ENCODE measurements around the gene C1QB. TPM values are rescaled to one million over a fixed set of nuclear protein-coding genes. Genes with fewer than 3 reads are reported as not detected.

C1QB gene
- total RNA-seq, 2 experiments from 2014 or later: not detected

- DNase-seq: no peak
- H3K4me3 Mint-ChIP-seq: no peak overlapping the region
- peaks cover 62% of the 10 kb centered on the region for H3K27me3 Mint-ChIP-seq
- no peak overlapping the region for H3K27ac Mint-ChIP-seq
- H3K36me3 Mint-ChIP-seq: no peaks in the 10 kb centered on the region
- no peaks in the 10 kb centered on the region for H3K4me1 Mint-ChIP-seq
- H3K9me3 Mint-ChIP-seq: no peaks in the 10 kb centered on the region
Measured at GRCh38 chr1:22626237-22627157, 26.5 kb upstream of the C1QB start.

DNA sequence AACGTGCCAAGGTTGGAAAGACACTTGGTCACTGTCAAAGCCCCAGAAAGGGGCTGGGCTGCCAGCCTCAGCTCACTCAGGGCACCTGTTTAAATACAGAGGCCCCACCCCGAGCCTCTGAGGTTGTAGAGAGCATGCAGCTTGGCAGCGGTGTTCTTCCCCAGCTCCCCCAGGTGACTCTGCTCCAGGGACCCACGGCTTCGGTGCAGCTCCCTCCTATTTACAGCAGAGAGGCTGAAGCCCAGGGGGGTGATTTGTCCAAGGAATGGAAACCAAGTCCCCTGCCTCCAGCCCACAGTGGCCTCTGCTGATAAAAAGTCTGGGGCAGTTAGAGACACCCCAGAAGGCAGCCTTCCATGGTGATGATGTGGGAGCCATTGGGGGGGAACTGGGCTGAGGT, 25.7 kb upstream of the C1QB start:
- Mint-ChIP-seq H3K4me3 (no peak overlapping the region), H3K36me3 (no peaks in the 10 kb centered on the region), H3K27ac (no peak overlapping the region), H3K4me1 (no peaks in the 10 kb centered on the region), H3K9me3 (no peaks in the 10 kb centered on the region), H3K27me3 (peaks cover 65% of the 10 kb centered on the region)
- DNase-seq: no peak

GRCh38 chr1:22628698-22629444, 24.2 kb upstream of the C1QB start:
- no peak overlapping the region for H3K4me3 Mint-ChIP-seq
- H3K9me3 Mint-ChIP-seq: no peaks in the 10 kb centered on the region
- H3K27me3 Mint-ChIP-seq: peaks cover 60% of the 10 kb centered on the region
- H3K4me1 Mint-ChIP-seq: no peaks in the 10 kb centered on the region
- H3K36me3 Mint-ChIP-seq: no peaks in the 10 kb centered on the region
- no peak overlapping the region for H3K27ac Mint-ChIP-seq
- no peak for DNase-seq

DNA sequence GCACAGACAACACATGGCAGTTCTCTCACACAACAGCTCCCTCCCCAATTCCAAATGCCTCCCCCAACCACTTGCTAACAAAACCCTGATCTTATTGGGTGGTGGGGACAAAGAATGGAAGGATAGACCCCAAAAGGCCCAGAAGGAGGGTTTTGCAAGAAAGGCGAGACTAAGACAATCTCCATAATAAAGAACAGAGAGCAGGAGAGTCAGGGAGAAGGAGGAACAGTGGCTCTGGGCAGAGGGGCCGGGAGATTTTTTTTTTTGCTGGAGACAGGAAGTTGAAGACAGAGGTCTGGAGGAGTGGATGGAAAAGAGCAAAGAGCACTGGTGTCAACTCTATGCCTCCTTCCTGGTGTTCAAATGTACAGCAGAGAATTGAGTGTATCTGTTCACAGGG, 23.1 kb upstream of the C1QB start:
- no peaks in the 10 kb centered on the region for H3K4me1 Mint-ChIP-seq

GRCh38 chr1:22633697-22634463, 19.2 kb upstream of the C1QB start:
- Mint-ChIP-seq H3K36me3 (no peaks in the 10 kb centered on the region), H3K9me3 (no peaks in the 10 kb centered on the region), H3K4me3 (no peak overlapping the region), H3K27me3 (peaks cover 45% of the 10 kb centered on the region), H3K4me1 (no peaks in the 10 kb centered on the region), H3K27ac (no peak overlapping the region)
- DNase-seq: no peak

More for the DNA sequence above, 23.1 kb upstream of the C1QB start:
- no peak overlapping the region for H3K4me3 Mint-ChIP-seq
- H3K36me3 Mint-ChIP-seq: no peaks in the 10 kb centered on the region
- H3K27ac Mint-ChIP-seq: no peak overlapping the region
- H3K27me3 Mint-ChIP-seq: peaks cover 54% of the 10 kb centered on the region
- no peak for DNase-seq
- no peaks in the 10 kb centered on the region for H3K9me3 Mint-ChIP-seq

- H3K9me3 Mint-ChIP-seq: no peaks in the 10 kb centered on the region
- H3K27me3 Mint-ChIP-seq: peaks cover 30% of the 10 kb centered on the region
- H3K4me1 Mint-ChIP-seq: no peaks in the 10 kb centered on the region
- no peaks in the 10 kb centered on the region for H3K36me3 Mint-ChIP-seq
- no peak overlapping the region for H3K27ac Mint-ChIP-seq
- no peak for DNase-seq
- no peak overlapping the region for H3K4me3 Mint-ChIP-seq
Measured at GRCh38 chr1:22635436-22635835, 17.6 kb upstream of the C1QB start.

GRCh38 chr1:22636353-22636752, 16.7 kb upstream of the C1QB start, which contains the start of gene C1QA:
C1QA (plus strand) TSS chr1:22636628; CDS start chr1:22637617, 989 bp downstream.
- no peak within 1 kb of the TSS for H3K4me3 Mint-ChIP-seq
- no peak for DNase-seq
- H3K4me1 Mint-ChIP-seq: no peaks in the 10 kb centered on the region
- no peaks in the 10 kb centered on the region for H3K9me3 Mint-ChIP-seq
- no peak within 1 kb of the TSS for H3K27ac Mint-ChIP-seq
- H3K27me3 Mint-ChIP-seq: peaks cover 28% of the 10 kb centered on the region
- H3K36me3 Mint-ChIP-seq: no peaks in the 10 kb centered on the region

DNA sequence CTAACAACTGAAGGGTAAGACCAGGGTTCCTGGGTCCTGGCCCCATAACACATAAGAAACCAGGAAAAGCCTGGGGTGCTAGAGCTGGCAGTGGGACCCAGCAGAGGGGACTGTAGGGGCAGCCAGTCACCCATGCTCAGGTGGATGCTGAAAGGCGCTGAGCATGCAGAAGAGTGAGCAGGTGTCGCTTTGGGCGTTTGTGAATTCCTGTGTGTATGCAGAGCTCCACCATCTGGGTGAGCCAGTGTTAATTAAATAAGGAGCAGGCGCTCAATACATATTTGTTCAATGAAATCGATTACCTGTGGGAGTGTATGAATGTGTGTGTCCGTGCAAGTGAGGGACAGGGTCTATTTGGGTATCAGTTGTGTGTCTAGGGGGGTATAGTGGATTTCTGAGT, 16.1 kb upstream of the C1QB start:
- no peaks in the 10 kb centered on the region for H3K9me3 Mint-ChIP-seq
- no peak overlapping the region for H3K4me3 Mint-ChIP-seq
- no peaks in the 10 kb centered on the region for H3K36me3 Mint-ChIP-seq
- peaks cover 28% of the 10 kb centered on the region for H3K27me3 Mint-ChIP-seq
- H3K4me1 Mint-ChIP-seq: no peaks in the 10 kb centered on the region
- DNase-seq: no peak
- no peak overlapping the region for H3K27ac Mint-ChIP-seq

DNA sequence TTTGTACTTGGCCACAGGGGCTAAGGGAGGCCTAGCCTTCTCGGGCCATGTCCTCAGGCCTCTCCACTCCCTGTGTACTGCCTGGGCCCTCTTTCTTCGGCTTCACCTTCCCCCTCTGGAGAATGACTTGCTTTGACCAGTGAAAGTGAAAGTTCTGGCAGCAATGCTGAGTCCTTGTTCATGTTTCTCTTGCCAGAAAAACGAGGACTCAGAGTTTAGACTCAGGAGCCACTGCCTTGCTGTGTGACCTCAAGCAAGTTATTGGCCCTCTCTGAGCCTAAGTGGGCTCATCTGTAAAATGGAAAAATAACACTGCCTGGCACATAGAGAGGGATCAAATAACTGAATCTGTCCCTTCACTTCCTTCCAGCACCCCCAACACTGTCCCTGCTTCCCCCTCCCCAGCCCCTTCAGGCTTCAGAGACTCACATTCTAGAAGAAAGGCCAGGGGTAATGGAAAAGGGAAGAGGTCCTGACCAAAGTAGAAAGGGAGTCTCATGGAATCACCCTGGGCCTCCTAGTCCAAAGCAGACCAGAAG, 15.1 kb upstream of the C1QB start:
- Mint-ChIP-seq H3K4me1 (no peaks in the 10 kb centered on the region), H3K27me3 (peaks cover 32% of the 10 kb centered on the region), H3K9me3 (no peaks in the 10 kb centered on the region), H3K27ac (no peak overlapping the region), H3K4me3 (no peak overlapping the region), H3K36me3 (no peaks in the 10 kb centered on the region)
- DNase-seq: no peak

DNA sequence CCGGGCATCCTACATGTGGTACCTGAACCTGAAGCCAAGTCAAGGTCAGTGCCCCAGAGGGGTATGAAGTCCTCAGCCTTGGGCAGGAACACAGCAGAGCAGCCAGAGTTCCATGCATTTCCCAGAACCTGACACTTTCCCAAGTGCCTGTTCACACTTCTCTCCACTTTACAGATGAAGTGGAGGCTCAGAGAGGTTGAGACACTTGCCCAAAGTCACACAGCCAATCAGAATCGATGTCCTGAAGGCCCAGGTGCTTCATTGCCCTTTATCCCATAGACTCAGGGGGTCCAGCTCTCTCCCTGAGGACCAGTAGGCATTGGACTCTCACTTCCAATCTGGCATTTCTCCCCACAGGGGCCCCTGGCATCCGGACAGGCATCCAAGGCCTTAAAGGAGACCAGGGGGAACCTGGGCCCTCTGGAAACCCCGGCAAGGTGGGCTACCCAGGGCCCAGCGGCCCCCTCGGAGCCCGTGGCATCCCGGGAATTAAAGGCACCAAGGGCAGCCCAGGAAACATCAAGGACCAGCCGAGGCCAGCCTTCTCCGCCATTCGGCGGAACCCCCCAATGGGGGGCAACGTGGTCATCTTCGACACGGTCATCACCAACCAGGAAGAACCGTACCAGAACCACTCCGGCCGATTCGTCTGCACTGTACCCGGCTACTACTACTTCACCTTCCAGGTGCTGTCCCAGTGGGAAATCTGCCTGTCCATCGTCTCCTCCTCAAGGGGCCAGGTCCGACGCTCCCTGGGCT, 14.4 kb upstream of the C1QB start:
- peaks cover 33% of the 10 kb centered on the region for H3K27me3 Mint-ChIP-seq
- DNase-seq: no peak
- H3K4me3 Mint-ChIP-seq: no peak overlapping the region
- no peaks in the 10 kb centered on the region for H3K36me3 Mint-ChIP-seq
- no peak overlapping the region for H3K27ac Mint-ChIP-seq
- H3K4me1 Mint-ChIP-seq: no peaks in the 10 kb centered on the region
- H3K9me3 Mint-ChIP-seq: no peaks in the 10 kb centered on the region

- Mint-ChIP-seq H3K9me3 (no peaks in the 10 kb centered on the region), H3K4me3 (no peak overlapping the region), H3K27me3 (peaks cover 32% of the 10 kb centered on the region), H3K36me3 (no peaks in the 10 kb centered on the region), H3K4me1 (no peaks in the 10 kb centered on the region), H3K27ac (no peak overlapping the region)
- no peak for DNase-seq
Measured at GRCh38 chr1:22639286-22639685, 13.8 kb upstream of the C1QB start.

- H3K27me3 Mint-ChIP-seq: peaks cover 39% of the 10 kb centered on the region
- H3K36me3 Mint-ChIP-seq: no peaks in the 10 kb centered on the region
- H3K4me3 Mint-ChIP-seq: no peak overlapping the region
- no peaks in the 10 kb centered on the region for H3K4me1 Mint-ChIP-seq
- DNase-seq: no peak
- H3K9me3 Mint-ChIP-seq: no peaks in the 10 kb centered on the region
- H3K27ac Mint-ChIP-seq: no peak overlapping the region
Measured at GRCh38 chr1:22641247-22641646, 11.8 kb upstream of the C1QB start.

DNA sequence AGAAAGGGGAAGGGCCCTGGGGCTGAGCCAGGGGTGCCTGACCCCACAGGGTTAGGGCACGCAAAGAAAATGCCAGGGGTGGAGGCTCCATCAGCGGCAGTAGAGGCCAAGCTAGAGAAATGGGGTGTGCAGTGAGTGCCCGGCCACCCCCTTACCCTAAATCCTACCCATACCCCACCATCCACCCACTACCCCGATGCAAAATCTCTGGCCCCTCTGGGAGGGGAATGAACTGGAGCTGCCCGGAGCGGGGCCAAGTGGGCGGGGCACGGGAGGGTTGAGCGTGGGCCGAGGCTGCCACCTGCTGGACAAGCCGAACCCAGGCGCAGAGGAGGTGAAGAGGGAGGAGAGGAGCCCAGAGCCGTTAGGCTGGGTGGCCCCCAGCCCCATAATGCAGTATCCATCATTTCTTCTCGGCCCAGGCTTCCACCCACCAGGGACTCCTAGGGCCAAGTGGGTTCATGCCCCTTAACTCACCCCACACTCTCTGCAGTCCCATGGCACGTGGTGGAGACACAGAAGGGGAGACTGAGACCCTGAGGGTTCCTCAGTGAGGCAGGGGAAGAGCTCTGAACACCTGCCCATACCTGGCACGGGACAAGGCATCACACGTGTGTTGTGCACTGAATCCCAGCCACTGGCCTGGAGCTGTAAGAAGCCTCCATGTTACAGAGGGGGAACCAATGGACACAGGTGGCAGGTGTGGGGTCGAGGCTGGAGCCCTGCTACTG, 11.0 kb upstream of the C1QB start:
- no peak overlapping the region for H3K4me3 Mint-ChIP-seq
- peak; percentile 67 for DNase-seq
- H3K27ac Mint-ChIP-seq: no peak overlapping the region
- no peaks in the 10 kb centered on the region for H3K9me3 Mint-ChIP-seq
- H3K36me3 Mint-ChIP-seq: no peaks in the 10 kb centered on the region
- H3K4me1 Mint-ChIP-seq: no peaks in the 10 kb centered on the region
- H3K27me3 Mint-ChIP-seq: peaks cover 35% of the 10 kb centered on the region

- no peak for DNase-seq
- Mint-ChIP-seq H3K4me1 (no peaks in the 10 kb centered on the region), H3K36me3 (no peaks in the 10 kb centered on the region), H3K9me3 (no peaks in the 10 kb centered on the region), H3K27me3 (peaks cover 27% of the 10 kb centered on the region), H3K27ac (no peak within 1 kb of the TSS), H3K4me3 (no peak within 1 kb of the TSS)
Measured at GRCh38 chr1:22643381-22643780, 9.7 kb upstream of the C1QB start, which contains the start of gene C1QC. C1QC (plus strand) TSS chr1:22643633; CDS start chr1:22644024, 391 bp downstream.

Data from activated naive CD8-positive, alpha-beta T cell treated with anti-CD3 and anti-CD28 coated beads for 36 hours (primary cell).